ENCODE data around the gene CAMK1D.
A peak's percentile ranks its signal among the peaks of the same experiment; 100 is the strongest.

The CAMK1D gene

GRCh38 chr10:12768156-12769100 is 419.1 kb downstream of the CAMK1D start:
- DNase-seq (ENCODE audit: low read depth, low spot score) = peak; percentile 77
- in situ Hi-C loops (cut with HindIII; ENCODE audit: low sequenced_read_pairs) = no loop called here
- TF ChIP-seq, protein P1, sequence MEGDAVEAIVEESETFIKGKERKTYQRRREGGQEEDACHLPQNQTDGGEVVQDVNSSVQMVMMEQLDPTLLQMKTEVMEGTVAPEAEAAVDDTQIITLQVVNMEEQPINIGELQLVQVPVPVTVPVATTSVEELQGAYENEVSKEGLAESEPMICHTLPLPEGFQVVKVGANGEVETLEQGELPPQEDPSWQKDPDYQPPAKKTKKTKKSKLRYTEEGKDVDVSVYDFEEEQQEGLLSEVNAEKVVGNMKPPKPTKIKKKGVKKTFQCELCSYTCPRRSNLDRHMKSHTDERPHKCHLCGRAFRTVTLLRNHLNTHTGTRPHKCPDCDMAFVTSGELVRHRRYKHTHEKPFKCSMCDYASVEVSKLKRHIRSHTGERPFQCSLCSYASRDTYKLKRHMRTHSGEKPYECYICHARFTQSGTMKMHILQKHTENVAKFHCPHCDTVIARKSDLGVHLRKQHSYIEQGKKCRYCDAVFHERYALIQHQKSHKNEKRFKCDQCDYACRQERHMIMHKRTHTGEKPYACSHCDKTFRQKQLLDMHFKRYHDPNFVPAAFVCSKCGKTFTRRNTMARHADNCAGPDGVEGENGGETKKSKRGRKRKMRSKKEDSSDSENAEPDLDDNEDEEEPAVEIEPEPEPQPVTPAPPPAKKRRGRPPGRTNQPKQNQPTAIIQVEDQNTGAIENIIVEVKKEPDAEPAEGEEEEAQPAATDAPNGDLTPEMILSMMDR (IDR thresholded peaks at IDR 0.05; ENCODE audit: low read depth, low read length) = no peak
- no peak overlapping the region for H3K4me3 ChIP-seq (ENCODE audit: low read depth, low read length)

DNA sequence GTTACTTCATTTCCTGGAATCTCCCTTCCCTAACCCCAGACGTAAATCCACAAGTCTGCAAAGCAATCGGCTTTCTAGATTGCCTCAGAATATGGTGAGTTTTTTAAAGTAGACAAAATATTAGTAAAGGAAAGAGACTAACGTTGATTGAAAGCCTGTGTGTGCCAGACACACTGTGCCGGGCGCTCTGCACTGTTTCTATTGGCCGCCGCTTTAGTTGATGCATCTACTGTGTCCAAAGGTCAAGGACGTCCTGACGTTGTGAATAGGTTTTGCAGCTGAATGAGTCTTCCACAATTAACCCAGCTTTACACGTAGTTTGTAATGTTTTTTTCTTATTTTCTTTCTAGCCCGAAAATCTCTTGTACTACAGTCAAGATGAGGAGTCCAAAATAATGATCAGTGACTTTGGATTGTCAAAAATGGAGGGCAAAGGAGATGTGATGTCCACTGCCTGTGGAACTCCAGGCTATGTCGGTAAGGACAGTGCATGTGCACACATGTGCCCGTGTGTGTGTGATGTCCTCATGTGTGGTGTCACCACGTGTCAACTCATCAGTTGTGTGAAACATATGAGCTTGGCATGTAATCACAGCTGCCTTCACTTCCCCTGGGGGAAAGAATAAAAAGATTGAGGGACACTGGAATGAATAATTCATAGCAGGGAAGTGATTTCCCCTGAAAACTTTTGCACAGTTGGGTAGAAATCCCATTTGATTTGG is 420.1 kb downstream of the CAMK1D start:
- H3K4me3 ChIP-seq (ENCODE audit: low read depth, low read length) = no peak overlapping the region
- in situ Hi-C loops (cut with HindIII; ENCODE audit: low sequenced_read_pairs) = no loop called here

GRCh38 chr10:12771981-12772760 is 422.8 kb downstream of the CAMK1D start:
- in situ Hi-C loops (cut with HindIII; ENCODE audit: low sequenced_read_pairs) = no loop called here
- no peak overlapping the region for H3K4me3 ChIP-seq (ENCODE audit: low read depth, low read length)
- no peak for DNase-seq (ENCODE audit: low read depth, low spot score)
- TF ChIP-seq, protein P1 (IDR thresholded peaks at IDR 0.05; ENCODE audit: low read depth, low read length) = no peak

More for the DNA sequence above, 420.1 kb downstream of the CAMK1D start:
- TF ChIP-seq, protein P1 (IDR thresholded peaks at IDR 0.05; ENCODE audit: low read depth, low read length) = no peak
- no peak for DNase-seq (ENCODE audit: low read depth, low spot score)

DNA sequence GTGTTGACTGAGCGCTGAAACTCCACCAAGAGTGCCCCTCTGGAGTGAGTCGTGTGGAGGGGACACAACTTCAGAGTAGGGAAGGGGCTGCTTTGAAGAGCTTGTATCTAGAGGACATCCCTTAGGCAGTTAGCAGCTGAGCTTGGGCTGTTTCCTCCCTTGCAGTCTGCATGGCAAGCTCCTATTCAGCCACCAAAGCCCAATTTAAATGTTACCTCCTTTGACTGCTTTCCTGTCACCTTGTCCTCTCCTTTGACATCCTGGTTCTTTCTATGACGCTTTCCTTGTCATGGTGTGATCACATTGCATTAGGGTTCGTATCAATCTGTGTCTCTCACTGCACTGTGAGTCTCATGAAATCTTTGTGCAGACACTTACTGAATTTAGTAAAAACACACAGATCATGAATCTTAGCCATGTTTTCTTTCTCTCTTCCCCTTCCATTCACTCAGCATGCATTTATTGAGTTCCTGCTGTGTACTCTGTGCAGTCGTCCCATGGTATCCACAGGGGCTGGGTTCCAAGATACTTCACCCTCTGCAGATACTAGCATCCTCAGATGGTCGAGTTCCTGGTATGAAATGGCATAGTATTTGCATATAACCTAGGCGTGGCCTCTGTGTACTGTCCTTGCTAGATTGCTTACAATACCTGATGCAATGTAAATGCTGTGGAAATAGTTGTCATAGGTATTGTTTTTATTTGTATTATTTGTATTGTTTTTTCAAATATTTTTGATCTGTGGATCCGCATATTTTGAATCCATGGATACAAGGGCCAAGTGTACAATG is 423.6 kb downstream of the CAMK1D start:
- TF ChIP-seq, protein P1 (IDR thresholded peaks at IDR 0.05; ENCODE audit: low read depth, low read length) = no peak
- no peak overlapping the region for H3K4me3 ChIP-seq (ENCODE audit: low read depth, low read length)
- DNase-seq (ENCODE audit: low read depth, low spot score) = no peak
- in situ Hi-C loops (cut with HindIII; ENCODE audit: low sequenced_read_pairs) = no loop called here

- no peak overlapping the region for H3K4me3 ChIP-seq (ENCODE audit: low read depth, low read length)
- no peak for DNase-seq (ENCODE audit: low read depth, low spot score)
- in situ Hi-C loops (cut with HindIII; ENCODE audit: low sequenced_read_pairs) = no loop called here
- TF ChIP-seq, protein P1 (IDR thresholded peaks at IDR 0.05; ENCODE audit: low read depth, low read length) = no peak
These were observed 425.0 kb downstream of the CAMK1D start for GRCh38 chr10:12774204-12774894.

All from astrocyte of the spinal cord (primary cell).